HAP-1 (cell line): ENCODE measurements around the gene FABP3.

Experiments
- DNase-seq, 2 experiments: peaks; one replicate each; pipeline ENCODE4 v3.0.0-alpha.2; 2016 to 2020; ENCODE audit warnings: low spot score in 2 of 2
- H3K27me3 ChIP-seq: fragments of 250-450 bp; sonication (Bioruptor Pico); 2 replicates; pipeline ENCODE4 v1.5.1; 2020; ENCODE audit warnings: low read depth, mild to moderate bottlenecking, moderate library complexity
- H3K36me3 ChIP-seq: fragments of 250-450 bp; sonication (Bioruptor Pico); replicated peaks from 2 replicates; pipeline ENCODE4 v1.5.1; 2020; ENCODE audit warnings: mild to moderate bottlenecking
- H3K4me1 ChIP-seq: fragments of 250-450 bp; sonication (Bioruptor Pico); 2 replicates; pipeline ENCODE4 v1.5.1; 2020; ENCODE audit warnings: mild to moderate bottlenecking
- H3K4me3 ChIP-seq: fragments of 250-450 bp; sonication (Bioruptor Pico); 2 replicates; pipeline ENCODE4 v1.5.1; 2020; ENCODE audit warnings: mild to moderate bottlenecking, moderate library complexity
- H3K9me3 ChIP-seq: fragments of 250-450 bp; sonication (Bioruptor Pico); 2 replicates; pipeline ENCODE4 v1.5.1; 2020; ENCODE audit warnings: mild to moderate bottlenecking, moderate library complexity
- in situ Hi-C: fragments of 300-500 bp; cut with MboI; formaldehyde crosslinking; loops from 3 replicates; pipeline ENCODE4 v1.14.3; 2020; ENCODE audit warnings: low sequenced_read_pairs, inconsistent platforms, mixed read lengths

The FABP3 gene

DNA sequence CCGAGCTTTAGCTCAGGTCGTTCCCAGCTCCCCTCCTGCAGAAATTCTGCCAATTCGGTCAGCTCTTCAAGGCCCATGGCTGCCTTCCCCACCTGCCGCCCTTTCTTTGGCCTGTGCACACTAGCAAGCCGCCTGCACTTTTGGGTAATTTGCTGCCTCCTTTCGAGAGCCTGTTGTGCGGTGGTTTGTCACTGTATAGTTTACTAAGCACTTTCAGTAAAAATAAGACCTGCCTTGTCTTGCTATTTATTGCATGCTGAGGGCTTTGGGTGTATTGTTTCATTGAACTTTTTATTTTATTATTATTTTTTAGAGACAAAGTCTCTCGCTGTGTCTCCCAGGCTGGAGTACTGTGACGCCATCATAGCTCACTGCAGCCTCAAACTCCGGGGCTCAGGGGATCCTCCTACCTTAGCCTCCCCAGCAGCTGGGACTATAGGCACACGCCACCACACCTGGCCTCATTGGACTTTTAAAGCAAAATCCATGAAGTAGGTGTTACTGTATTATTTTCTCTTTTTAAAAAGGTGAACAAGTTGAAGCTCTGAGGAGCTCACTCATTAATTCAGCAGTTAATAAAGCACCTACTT is 1.1 kb upstream of the FABP3 start:
- no peak overlapping the region for H3K4me3 ChIP-seq
- DNase-seq = no peak

DNA sequence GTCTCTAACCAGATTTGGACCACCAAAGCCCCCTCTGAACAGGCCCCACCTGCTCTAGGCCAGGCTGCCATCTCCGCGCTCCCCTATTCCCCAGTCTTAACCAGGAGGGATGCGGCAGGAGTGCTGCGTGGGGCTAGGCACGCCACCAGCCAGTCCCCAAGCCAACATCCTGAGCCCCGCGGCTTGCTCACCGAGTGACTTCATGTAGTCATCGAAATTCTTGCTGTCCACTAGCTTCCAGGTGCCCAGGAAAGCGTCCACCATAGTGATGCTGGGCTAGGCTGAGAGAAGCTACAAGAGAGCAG is 173 bp downstream of the FABP3 start:
- no peak overlapping the region for H3K4me3 ChIP-seq
- no peaks in the 10 kb centered on the region for H3K9me3 ChIP-seq
- no peak for DNase-seq
- H3K27me3 ChIP-seq = no peaks in the 10 kb centered on the region
- peaks cover 12% of the 10 kb centered on the region for H3K4me1 ChIP-seq
- H3K36me3 ChIP-seq = no peaks in the 10 kb centered on the region
- in situ Hi-C loops = no loop called here

More for the DNA sequence above, 1.1 kb upstream of the FABP3 start:
- H3K27me3 ChIP-seq = no peaks in the 10 kb centered on the region
- H3K36me3 ChIP-seq = no peaks in the 10 kb centered on the region
- no peaks in the 10 kb centered on the region for H3K9me3 ChIP-seq
- H3K4me1 ChIP-seq = peaks cover 12% of the 10 kb centered on the region
- in situ Hi-C loops = no loop called here

- Histone ChIP-seq H3K27me3 (no peaks in the 10 kb centered on the region), H3K4me3 (no peak overlapping the region), H3K4me1 (peaks cover 12% of the 10 kb centered on the region), H3K9me3 (no peaks in the 10 kb centered on the region), H3K36me3 (peaks cover under 1% of the 10 kb centered on the region; the same call in 1 of the 2 replicates)
- in situ Hi-C loops = no loop called here
- DNase-seq = no peak
These were observed 825 bp downstream of the FABP3 start for GRCh38 chr1:31372051-31372450.

- H3K9me3 ChIP-seq = no peaks in the 10 kb centered on the region
- in situ Hi-C loops = no loop called here
- DNase-seq = no peak
- H3K27me3 ChIP-seq = no peaks in the 10 kb centered on the region
- no peak overlapping the region for H3K4me3 ChIP-seq
- H3K36me3 ChIP-seq = peaks cover 5% of the 10 kb centered on the region; the same call in 1 of the 2 replicates
- H3K4me1 ChIP-seq = peaks cover 12% of the 10 kb centered on the region
These were observed 1.5 kb downstream of the FABP3 start for GRCh38 chr1:31371121-31371959.

DNA sequence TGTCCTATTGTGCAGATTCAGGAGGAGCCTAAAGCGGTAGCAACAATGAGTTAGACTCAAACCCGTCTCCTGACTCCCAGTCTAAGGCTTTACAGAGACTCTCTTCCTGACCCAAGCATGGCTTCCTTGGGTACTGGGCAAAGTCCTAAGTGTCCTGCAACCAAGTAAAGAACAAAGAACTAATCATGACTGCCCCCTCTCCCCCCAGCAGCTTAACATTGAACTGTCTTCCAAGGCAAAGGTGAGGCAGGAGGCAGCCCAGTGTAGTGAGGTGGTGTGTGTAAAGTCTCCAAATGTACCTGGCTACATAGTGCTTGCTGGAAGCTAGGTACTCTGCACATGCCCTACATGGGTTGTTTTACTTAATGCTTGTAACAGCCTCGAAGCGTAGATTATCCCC is 2.3 kb downstream of the FABP3 start:
- in situ Hi-C loops = no loop called here
- Histone ChIP-seq H3K4me1 (peaks cover 12% of the 10 kb centered on the region), H3K36me3 (peaks cover 8% of the 10 kb centered on the region; the same call in 1 of the 2 replicates), H3K27me3 (no peaks in the 10 kb centered on the region), H3K4me3 (no peak overlapping the region), H3K9me3 (no peaks in the 10 kb centered on the region)
- no peak for DNase-seq

GRCh38 chr1:31370021-31370420 is 2.9 kb downstream of the FABP3 start:
- Histone ChIP-seq H3K9me3 (no peaks in the 10 kb centered on the region), H3K4me3 (no peak overlapping the region), H3K36me3 (peaks cover 11% of the 10 kb centered on the region), H3K27me3 (no peaks in the 10 kb centered on the region), H3K4me1 (peaks cover 12% of the 10 kb centered on the region)
- in situ Hi-C loops = no loop called here
- no peak for DNase-seq

DNA sequence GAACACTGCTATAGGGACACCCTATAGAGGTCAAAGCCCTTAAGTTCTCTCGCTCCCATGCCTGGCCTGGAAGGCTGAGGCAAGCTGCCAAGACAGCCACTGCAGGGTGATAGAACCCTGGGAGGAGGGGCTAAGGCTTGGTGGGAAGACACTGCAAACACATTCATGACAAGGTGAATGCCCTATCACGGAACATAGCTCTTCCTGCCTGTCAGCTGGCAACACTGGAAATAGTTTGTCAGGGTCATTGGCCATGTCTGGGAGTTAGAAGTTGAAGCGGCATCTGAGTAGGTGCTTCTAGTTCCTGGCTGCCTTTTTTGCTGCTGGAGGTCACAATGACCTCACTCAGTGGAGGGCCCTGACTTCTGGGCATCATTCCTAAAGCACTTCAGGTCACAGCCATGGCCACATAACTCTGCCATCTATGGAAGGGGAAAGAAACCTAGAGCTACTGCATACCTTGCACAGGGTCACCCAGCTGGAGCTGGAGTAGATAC is 4.2 kb downstream of the FABP3 start:
- in situ Hi-C loops = no loop called here
- peaks cover 15% of the 10 kb centered on the region for H3K36me3 ChIP-seq
- H3K27me3 ChIP-seq = no peaks in the 10 kb centered on the region
- no peak overlapping the region for H3K4me3 ChIP-seq
- peaks cover 9% of the 10 kb centered on the region for H3K4me1 ChIP-seq
- DNase-seq = no peak
- H3K9me3 ChIP-seq = no peaks in the 10 kb centered on the region

DNA sequence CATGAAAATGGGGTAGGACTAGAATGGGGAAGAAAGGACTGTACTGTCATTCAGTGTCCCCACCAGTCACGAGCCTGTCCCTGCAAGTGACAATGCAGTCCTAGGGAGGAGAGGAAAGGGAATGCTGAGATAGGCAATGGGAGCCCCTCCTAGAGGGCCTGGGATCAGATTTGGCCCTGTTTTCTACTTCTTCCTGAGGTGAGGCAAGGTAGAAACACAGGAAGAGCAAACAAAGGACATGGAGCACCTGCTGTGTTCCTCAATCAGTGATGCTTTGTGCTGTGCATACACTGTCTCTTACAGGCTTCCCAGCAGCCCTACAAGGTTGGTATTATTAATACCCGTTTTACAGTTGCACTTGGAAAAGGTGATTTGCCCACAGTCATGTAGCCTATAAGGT is 6.1 kb downstream of the FABP3 start:
- Histone ChIP-seq H3K36me3 (peaks cover 15% of the 10 kb centered on the region), H3K9me3 (no peaks in the 10 kb centered on the region), H3K4me3 (no peak overlapping the region), H3K27me3 (no peaks in the 10 kb centered on the region), H3K4me1 (no peaks in the 10 kb centered on the region)
- in situ Hi-C loops = no loop called here
- DNase-seq = no peak

DNA sequence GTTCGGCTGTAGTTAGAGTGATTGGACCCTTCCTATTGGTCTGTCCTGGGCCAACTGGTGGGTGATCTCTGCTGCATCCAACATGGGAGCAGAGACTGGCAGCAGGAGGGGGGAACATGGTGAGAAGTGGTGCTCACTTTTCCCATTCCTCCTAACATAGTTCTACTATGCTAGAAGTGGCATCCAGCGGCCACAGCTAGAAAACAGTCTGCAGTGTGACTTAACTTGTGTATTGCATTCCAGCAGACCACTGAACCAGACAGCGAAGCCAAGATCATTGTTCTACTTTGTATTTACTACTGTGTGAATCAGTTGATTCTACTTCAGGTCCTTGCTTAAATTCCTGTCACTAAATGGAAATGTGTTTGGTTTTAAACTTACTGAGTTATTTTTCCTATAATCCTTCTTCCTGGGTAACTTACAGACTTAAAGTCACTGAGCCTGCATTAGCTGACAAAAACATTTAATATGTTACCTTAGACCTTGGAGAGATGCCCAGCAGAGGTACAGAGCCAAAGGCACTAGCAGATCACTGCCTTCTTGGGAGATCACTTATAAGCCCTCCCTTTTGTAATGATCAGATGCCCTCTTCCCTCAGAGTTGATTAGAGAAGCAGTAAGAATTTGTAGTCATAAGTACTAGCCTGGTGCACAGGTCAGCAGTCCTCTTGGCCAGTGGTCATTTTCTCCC is 8.2 kb downstream of the FABP3 start:
- H3K4me1 ChIP-seq = no peaks in the 10 kb centered on the region
- H3K9me3 ChIP-seq = no peaks in the 10 kb centered on the region
- H3K36me3 ChIP-seq = peaks cover 15% of the 10 kb centered on the region
- H3K27me3 ChIP-seq = no peaks in the 10 kb centered on the region
- in situ Hi-C loops = no loop called here
- no peak for DNase-seq
- no peak overlapping the region for H3K4me3 ChIP-seq

GRCh38 chr1:31362032-31362431 is 10.8 kb downstream of the FABP3 start:
- no peak for DNase-seq
- Histone ChIP-seq H3K4me1 (no peaks in the 10 kb centered on the region), H3K36me3 (peaks cover 14% of the 10 kb centered on the region), H3K27me3 (no peaks in the 10 kb centered on the region), H3K4me3 (no peak overlapping the region), H3K9me3 (no peaks in the 10 kb centered on the region)
- in situ Hi-C loops = no loop called here

DNA sequence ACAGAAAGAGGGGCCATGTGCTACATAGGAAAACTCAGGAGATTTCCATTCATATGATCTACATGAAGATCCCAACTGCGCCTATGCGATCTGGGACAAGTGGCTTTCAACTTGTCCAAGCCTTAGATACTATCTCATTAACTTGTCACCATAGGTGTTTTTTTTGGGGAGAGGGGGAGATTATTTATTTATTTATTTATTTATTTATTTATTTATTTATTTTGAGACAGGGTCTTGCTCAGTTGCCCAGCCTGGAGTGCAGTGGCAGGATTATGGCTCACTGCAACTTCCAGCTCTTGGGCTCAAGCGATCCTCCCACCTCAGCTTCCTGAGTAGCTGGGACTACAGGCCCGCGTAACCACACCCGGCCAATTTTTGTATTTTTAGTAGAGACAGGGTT is 11.3 kb downstream of the FABP3 start:
- Histone ChIP-seq H3K9me3 (no peaks in the 10 kb centered on the region), H3K27me3 (no peaks in the 10 kb centered on the region), H3K36me3 (peaks cover 12% of the 10 kb centered on the region), H3K4me1 (no peaks in the 10 kb centered on the region), H3K4me3 (no peak overlapping the region)
- DNase-seq = no peak
- in situ Hi-C loops = no loop called here

DNA sequence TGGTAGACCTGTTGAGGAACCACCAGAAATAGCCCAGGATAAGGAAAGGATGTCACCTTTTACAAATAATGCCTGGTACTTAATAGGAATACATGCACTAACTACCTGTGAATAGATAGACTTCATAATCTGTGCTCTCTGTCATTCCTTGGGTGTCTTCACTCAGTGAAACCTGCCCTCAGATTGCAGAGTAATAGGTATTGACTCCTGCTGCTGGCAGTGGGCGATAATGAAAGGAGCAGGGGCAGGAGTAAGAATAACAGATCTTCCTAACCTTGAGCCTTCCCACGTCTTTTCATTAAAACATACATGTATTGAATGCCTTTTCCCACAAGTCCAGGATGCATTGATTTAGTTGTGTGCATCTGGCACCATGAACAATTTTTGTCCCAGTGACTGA is 16.4 kb downstream of the FABP3 start:
- no peaks in the 10 kb centered on the region for H3K36me3 ChIP-seq
- no peak for DNase-seq
- no peaks in the 10 kb centered on the region for H3K9me3 ChIP-seq
- H3K4me1 ChIP-seq = no peaks in the 10 kb centered on the region
- H3K27me3 ChIP-seq = no peaks in the 10 kb centered on the region
- H3K4me3 ChIP-seq = no peak overlapping the region
- in situ Hi-C loops = no loop called here

GRCh38 chr1:31354283-31354682 is 18.6 kb downstream of the FABP3 start:
- Histone ChIP-seq H3K36me3 (peaks cover 14% of the 10 kb centered on the region; the same call in 1 of the 2 replicates), H3K9me3 (no peaks in the 10 kb centered on the region), H3K4me1 (no peaks in the 10 kb centered on the region), H3K27me3 (no peaks in the 10 kb centered on the region), H3K4me3 (no peak overlapping the region)
- no peak for DNase-seq
- in situ Hi-C loops = no loop called here

GRCh38 chr1:31348449-31348848 is 24.4 kb downstream of the FABP3 start:
- no peak for DNase-seq
- Histone ChIP-seq H3K4me3 (no peak overlapping the region), H3K36me3 (peaks cover 16% of the 10 kb centered on the region), H3K9me3 (no peaks in the 10 kb centered on the region), H3K27me3 (no peaks in the 10 kb centered on the region), H3K4me1 (no peaks in the 10 kb centered on the region)
- in situ Hi-C loops = no loop called here
